NCI-H187 treated with DMSO at 0.1 percent for 48 hours (cell line): ENCODE data around the gene OGFR.

Experiments
- DNase-seq: peaks from one replicate; lab custom pipeline; 2025; lab: John Stamatoyannopoulos, UW

OGFR gene, protein sequence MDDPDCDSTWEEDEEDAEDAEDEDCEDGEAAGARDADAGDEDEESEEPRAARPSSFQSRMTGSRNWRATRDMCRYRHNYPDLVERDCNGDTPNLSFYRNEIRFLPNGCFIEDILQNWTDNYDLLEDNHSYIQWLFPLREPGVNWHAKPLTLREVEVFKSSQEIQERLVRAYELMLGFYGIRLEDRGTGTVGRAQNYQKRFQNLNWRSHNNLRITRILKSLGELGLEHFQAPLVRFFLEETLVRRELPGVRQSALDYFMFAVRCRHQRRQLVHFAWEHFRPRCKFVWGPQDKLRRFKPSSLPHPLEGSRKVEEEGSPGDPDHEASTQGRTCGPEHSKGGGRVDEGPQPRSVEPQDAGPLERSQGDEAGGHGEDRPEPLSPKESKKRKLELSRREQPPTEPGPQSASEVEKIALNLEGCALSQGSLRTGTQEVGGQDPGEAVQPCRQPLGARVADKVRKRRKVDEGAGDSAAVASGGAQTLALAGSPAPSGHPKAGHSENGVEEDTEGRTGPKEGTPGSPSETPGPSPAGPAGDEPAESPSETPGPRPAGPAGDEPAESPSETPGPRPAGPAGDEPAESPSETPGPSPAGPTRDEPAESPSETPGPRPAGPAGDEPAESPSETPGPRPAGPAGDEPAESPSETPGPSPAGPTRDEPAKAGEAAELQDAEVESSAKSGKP

DNA sequence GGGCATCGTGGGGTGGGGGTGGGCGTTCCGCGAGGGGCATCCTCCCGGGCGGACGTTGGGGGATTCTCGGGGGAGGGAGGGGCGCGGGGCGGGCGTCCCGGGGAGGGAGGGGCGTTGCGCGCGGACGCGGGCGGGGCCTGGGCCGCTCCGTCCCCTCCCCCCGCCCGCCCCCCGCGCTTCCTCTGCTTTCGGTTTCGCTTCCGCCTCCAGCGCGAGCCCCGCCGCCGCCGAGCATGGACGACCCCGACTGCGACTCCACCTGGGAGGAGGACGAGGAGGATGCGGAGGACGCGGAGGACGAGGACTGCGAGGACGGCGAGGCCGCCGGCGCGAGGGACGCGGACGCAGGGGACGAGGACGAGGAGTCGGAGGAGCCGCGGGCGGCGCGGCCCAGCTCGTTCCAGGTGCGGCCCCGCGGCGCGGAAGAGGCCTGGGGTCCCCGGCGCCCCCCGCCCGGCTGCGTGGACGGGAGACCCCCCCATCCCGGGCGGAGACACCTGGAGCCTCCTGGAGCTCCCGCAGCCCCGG, at the start of gene OGFR:
OGFR (plus strand) TSS at position 209 of the 528 bp plus-strand sequence; CDS start at position 234, 25 bp downstream.
- no peak for DNase-seq

- DNase-seq, result no peak
Measured at GRCh38 chr20:62754991-62755356, 49.7 kb upstream of the OGFR start.

GRCh38 chr20:62755817-62756724, 48.6 kb upstream of the OGFR start:
- no peak for DNase-seq

DNA sequence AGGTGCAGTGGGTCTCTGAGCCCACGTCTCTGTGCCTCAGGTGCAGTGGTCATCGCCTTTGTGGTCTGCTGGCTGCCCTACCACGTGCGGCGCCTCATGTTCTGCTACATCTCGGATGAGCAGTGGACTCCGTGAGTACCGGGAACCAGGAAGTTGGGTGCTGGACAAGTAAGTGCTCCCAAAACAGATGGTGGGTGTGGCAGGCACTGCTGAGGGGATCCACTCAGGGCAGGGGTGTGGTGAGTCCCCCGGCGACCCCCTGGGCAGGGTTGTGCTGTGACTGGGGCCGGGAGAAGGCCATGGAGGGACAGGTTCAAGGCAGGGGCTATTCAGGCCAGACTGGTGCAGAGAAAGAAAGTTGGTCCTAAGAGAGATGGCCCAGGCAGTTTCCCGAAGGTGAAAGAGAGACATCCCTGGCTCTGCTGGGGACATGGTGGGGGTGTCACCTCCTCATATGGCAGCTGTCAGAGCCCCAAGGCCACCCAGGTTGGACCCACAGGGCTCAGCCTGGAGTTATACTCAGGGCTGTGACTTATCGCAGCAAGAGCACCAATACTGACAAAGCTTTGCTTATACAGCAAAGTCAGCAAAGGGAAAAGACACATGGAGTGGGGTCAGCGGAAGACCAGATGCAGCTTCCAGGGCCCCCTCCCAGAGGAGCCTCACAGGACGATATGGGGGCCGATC, 46.3 kb upstream of the OGFR start:
- DNase-seq, result no peak

DNA sequence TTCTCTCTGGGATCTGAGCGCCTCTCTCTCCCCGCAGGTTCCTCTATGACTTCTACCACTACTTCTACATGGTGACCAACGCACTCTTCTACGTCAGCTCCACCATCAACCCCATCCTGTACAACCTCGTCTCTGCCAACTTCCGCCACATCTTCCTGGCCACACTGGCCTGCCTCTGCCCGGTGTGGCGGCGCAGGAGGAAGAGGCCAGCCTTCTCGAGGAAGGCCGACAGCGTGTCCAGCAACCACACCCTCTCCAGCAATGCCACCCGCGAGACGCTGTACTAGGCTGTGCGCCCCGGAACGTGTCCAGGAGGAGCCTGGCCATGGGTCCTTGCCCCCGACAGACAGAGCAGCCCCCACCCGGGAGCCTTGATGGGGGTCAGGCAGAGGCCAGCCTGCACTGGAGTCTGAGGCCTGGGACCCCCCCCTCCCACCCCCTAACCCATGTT, 44.6 kb upstream of the OGFR start:
- DNase-seq, result no peak

DNA sequence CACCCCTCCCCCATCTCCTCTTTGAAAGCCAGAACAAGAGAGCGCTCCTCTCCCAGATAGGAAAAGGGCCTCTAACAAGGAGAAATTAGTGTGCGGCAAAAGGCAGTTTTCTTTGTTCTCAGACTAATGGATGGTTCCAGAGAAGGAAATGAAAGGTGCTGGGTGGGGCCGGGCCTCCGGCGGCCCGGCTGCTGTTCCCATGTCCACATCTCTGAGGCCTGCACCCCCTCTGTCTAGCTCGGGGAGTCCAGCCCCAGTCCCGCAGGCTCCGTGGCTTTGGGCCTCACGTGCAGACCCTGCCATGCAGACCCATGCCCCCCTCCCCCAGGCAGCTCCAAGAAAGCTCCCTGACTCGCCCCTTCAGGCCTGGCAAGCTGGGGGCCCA, 44.2 kb upstream of the OGFR start:
- no peak for DNase-seq

DNA sequence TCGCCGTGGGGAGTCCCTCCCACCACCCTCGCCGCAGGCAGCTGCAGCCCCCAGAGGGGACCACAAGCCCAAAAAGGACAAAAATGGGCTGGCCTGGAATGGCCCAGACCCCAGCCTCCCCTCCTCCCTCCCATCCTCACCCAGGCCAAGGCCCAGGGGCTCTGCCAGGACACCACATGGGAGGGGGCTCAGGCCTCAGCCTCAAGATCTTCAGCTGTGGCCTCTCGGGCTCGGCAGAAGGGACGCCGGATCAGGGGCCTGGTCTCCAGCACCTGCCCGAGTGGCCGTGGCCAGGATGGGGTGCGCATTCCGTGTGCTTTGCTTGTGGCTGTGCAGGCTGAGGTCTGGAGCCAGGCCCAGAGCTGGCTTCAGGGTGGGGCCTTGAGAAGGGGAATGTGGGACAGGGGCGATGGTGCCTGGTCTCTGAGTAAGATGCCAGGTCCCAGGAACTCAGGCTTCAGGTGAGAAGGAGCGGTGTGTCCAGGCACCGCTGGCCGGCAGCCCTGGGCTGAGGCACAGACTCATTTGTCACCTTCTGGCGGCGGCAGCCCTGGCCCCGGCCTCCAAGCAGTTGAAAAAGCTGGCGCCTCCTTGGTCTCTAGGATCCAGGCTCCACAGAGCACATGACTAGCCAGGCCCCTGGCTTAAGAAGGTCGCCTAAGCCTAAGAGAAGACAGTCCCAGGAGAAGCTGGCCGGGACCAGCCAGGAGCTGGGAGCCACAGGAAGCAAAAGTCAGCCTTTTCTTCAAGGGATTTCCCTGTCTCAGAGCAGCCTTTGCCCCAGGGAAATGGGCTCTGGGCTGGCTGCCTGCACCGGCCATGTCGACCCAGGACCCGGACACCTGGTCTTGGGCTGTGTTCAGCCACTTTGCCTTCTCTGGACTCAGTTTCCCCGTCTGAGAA, 43.5 kb upstream of the OGFR start:
- no peak for DNase-seq

- no peak for DNase-seq
Measured at GRCh38 chr20:62761759-62762131, 42.9 kb upstream of the OGFR start.

DNA sequence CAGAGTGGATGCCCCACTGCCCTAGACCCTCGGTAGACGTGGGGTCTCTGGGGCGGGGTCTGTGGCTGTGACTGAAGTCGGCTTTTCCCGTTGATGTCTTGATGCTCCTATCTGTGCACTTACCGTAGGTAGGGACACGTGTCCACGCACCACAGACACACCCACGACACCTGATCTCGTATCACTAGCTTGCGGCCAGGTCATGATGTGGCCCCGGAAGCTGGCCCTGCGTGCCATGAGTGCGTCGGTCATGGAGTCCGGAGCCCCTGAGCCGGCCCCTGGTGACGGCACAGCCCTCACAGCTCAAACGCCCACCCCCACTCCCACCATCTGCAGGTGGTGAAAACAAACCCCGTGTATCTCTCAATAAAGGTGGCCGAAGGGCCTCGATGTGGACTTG, 42.3 kb upstream of the OGFR start:
- no peak for DNase-seq

GRCh38 chr20:62762801-62763368, 41.8 kb upstream of the OGFR start:
- no peak for DNase-seq

DNA sequence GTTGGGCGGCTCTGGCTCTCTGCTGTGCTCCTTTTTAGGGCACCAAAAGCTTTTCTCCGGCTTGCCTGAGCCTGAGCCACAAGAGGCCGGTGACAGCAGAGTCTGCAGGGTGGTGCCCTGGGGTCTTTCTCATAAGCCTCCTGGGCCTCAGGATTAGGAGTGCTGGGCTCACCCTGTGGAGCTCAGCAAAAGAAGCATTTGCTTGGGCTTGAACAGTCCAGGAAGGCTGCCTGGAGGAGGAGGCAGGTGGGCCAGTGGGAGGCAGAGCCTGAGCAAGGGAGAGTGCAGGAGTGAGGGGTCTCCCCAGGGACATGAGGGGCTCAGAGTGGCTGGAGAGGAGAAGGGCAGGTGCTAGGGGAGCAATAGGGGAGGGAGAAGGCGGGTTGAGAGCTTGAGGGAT, 41.2 kb upstream of the OGFR start:
- DNase-seq, result no peak

- no peak for DNase-seq
Measured at GRCh38 chr20:62764156-62764935, 40.3 kb upstream of the OGFR start.

DNA sequence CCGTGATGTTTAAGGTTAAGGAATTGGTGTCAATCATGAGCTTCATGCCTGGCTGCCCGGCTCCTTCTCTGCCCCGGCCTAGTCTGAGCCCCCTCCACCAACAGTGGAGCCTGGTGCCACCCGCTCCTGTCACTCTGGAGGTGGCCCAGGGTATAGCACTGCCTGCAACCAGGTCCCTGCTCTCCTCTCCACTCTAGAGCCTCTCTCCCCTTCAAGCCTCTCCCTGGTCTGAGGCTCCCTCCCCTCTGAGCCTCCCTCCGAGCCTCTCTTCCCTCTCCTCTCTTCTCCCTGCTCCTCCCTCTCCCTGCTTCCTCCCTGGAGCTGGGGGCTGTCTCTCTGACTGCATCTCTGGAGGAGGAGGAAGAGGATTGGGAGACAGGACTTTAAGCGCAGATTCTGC, 39.6 kb upstream of the OGFR start:
- no peak for DNase-seq

DNA sequence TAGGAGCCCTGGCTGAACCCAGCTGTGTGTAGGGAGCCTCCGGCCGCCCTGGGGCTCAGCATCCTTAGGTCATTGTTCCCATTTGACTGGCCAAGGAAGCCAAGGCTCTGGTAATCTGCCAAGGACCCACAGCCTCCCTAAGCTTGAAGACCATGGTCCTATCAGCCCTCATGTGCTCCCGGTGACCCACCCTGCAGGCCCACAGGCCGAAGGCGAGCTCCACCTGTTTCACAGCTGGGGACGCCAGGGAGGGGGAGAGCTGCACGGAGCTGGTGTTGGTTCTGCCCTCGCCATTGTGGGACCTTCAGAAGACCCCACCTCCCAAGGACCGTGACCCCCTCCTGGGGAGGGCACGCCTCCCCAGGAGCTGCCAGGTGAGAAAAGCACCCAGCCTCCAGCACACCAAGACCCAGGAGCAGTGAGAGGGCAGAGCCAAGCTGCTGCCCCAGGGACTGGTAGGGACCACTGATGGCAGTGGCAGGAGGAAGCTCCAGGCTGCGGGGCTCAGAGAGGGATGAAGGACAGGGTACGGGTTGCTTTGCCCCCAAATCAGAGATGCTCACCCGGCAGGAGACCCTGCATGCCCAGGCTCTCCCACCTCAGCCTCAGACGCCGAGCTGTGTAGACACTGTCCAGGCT, 39.1 kb upstream of the OGFR start:
- no peak for DNase-seq

- no peak for DNase-seq
Measured at GRCh38 chr20:62766071-62766450, 38.6 kb upstream of the OGFR start.

- no peak for DNase-seq
Measured at GRCh38 chr20:62766716-62767115, 37.9 kb upstream of the OGFR start.

DNA sequence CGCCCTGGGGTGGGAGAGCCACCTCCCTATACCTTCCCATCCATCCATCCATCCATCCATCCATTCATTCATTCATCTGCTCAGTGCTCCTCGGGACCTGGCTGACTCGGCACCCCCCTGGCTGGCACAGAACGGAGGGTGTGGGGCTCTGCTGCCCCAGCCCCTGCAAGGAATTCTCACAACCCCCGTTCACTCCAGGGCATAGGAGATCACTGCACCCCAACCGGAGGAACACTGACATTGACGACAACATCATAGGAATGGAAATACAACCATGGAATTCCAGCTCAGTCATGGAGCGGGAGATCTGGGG, 36.4 kb upstream of the OGFR start:
- no peak for DNase-seq

DNA sequence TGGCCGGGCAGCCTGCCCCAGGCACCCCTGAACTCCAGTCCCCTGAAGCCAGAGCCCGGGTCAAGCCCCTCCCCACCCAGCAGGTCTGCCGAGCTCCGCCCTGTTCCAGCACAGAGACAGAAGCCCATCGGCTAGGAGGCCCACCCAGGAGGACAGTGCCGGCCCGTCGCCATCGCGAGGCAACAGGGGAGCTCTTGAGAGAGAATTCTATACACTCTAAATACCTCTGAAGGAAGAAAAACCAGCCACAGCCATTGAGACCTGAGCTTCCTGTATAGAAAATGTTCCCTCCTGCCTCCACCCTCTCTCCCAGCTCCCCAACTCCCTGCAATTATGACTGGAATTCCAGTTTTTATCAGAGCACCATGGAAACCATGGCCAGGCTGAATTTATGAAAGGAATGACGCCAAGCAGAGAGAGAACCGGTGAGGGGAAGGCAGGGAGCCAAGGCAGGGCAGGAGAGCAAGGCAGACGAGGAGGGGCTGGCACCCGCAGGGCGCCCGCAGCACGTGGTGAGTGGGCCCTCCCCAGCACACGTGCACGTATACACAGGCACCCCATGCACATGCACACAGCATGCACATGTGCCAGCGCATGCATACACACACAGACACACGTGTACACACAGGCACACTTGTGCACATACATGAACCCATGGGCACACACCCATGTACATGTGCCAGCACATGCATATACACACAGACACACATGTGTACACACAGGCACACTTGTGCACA, 35.9 kb upstream of the OGFR start:
- DNase-seq, result no peak
